ENCODE measurements around the gene ZNF718.

DNA sequence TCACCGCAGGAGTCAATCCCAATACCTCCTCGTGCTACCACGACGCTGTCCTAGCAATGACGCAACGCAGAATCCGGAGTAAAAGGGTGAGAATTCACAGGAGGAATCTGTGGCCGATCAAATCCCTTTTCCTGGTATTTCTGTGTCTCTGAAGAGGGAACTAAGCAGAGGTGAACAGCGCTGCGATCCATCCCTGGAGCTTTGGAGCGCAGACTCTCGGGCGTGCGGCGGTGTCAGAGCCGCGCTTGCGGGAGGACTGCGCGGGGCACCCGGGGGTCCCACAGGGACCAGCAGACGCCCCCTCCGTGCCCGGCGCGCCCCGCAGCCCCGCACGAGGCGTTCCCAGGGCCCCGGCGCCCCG, 17.2 kb upstream of the ZNF718 start:
- TF ChIP-seq, protein P1, sequence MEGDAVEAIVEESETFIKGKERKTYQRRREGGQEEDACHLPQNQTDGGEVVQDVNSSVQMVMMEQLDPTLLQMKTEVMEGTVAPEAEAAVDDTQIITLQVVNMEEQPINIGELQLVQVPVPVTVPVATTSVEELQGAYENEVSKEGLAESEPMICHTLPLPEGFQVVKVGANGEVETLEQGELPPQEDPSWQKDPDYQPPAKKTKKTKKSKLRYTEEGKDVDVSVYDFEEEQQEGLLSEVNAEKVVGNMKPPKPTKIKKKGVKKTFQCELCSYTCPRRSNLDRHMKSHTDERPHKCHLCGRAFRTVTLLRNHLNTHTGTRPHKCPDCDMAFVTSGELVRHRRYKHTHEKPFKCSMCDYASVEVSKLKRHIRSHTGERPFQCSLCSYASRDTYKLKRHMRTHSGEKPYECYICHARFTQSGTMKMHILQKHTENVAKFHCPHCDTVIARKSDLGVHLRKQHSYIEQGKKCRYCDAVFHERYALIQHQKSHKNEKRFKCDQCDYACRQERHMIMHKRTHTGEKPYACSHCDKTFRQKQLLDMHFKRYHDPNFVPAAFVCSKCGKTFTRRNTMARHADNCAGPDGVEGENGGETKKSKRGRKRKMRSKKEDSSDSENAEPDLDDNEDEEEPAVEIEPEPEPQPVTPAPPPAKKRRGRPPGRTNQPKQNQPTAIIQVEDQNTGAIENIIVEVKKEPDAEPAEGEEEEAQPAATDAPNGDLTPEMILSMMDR (IDR thresholded peaks at IDR 0.05), result no peak
- TF ChIP-seq POLR2A (IDR thresholded peaks at IDR 0.05; ENCODE audit: low read depth) (no peak), POLR2AphosphoS5 (IDR thresholded peaks at IDR 0.05) (no peak), EP300 (IDR thresholded peaks at IDR 0.05) (no peak)
